MM.1S (cell line): Measurements from ENCODE around the gene PACS2.

Experiments used
- DNase-seq: peaks from one replicate; pipeline ENCODE4 v3.0.0-alpha.2; 2015
- H2AFZ ChIP-seq: fragments of 300-600 bp; sonication (generic); 2 replicates; pipeline ENCODE4 v1.6.0; 2016; ENCODE audit warnings: antibody characterized with exemption, low read length
- H3F3A ChIP-seq: fragments of 300-600 bp; sonication (generic); 2 replicates; pipeline ENCODE4 v1.6.1; 2016; ENCODE audit warnings: mild to moderate bottlenecking, antibody characterized with exemption, low read length, moderate library complexity, mixed read lengths; ENCODE audit not compliant: insufficient read depth
- H3K27ac ChIP-seq: fragments of 300-600 bp; sonication (generic); 2 replicates; pipeline ENCODE4 v1.5.1; 2016; ENCODE audit warnings: mild to moderate bottlenecking, low read length
- H3K27me3 ChIP-seq: fragments of 300-600 bp; sonication (generic); replicated peaks from 2 replicates; pipeline ENCODE4 v1.6.0; 2016; ENCODE audit warnings: low read length; ENCODE audit not compliant: insufficient read depth
- H3K36me3 ChIP-seq: fragments of 300-600 bp; sonication (generic); replicated peaks from 2 replicates; pipeline ENCODE4 v1.6.1; 2016; ENCODE audit warnings: mild to moderate bottlenecking, low read length, mixed read lengths; ENCODE audit not compliant: insufficient read depth
- H3K4me1 ChIP-seq: fragments of 300-600 bp; sonication (generic); 2 replicates; pipeline ENCODE4 v1.6.1; 2016; ENCODE audit warnings: low read length, mixed read lengths
- H3K4me2 ChIP-seq: fragments of 300-600 bp; sonication (generic); 2 replicates; pipeline ENCODE4 v1.6.0; 2016; ENCODE audit warnings: low read depth, low read length
- H3K4me3 ChIP-seq: fragments of 300-600 bp; sonication (generic); 2 replicates; pipeline ENCODE4 v1.5.1; 2016; ENCODE audit warnings: low read length, mixed read lengths
- H3K79me2 ChIP-seq: fragments of 300-600 bp; sonication (generic); 2 replicates; pipeline ENCODE4 v1.6.1; 2016; ENCODE audit warnings: mixed run types, low read length, mixed read lengths
- H3K9ac ChIP-seq: fragments of 300-600 bp; sonication (generic); 2 replicates; pipeline ENCODE4 v1.6.1; 2016; ENCODE audit warnings: low read length, mixed read lengths
- H3K9me2 ChIP-seq: fragments of 300-600 bp; sonication (generic); replicated peaks from 2 replicates; pipeline ENCODE4 v1.6.1; 2016; ENCODE audit warnings: mild to moderate bottlenecking, low read length, mixed read lengths; ENCODE audit not compliant: insufficient read depth
- H3K9me3 ChIP-seq: fragments of 300-600 bp; sonication (generic); replicated peaks from 2 replicates; pipeline ENCODE4 v1.6.1; 2016; ENCODE audit warnings: mild to moderate bottlenecking, low read length, mixed read lengths; ENCODE audit not compliant: insufficient read depth
- H4K20me1 ChIP-seq: fragments of 300-600 bp; sonication (generic); 2 replicates; pipeline ENCODE4 v1.6.1; 2016; ENCODE audit warnings: mild to moderate bottlenecking, low read length, moderate library complexity, mixed read lengths; ENCODE audit not compliant: insufficient read depth
- EZH2 ChIP-seq: fragments of 300-600 bp; sonication (generic); optimal IDR thresholded peaks from 2 replicates; pipeline ENCODE3; 2017; ENCODE audit warnings: low read depth, mild to moderate bottlenecking, antibody characterized with exemption, low read length, mixed read lengths
- EZH2phosphoT487 ChIP-seq: fragments of 300-600 bp; sonication (generic); IDR thresholded peaks from 2 replicates; pipeline ENCODE4 v1.6.1; 2018; ENCODE audit warnings: antibody characterized with exemption, low read length
- TF ChIP-seq, protein P1 (sequence below): fragments of 300-600 bp; sonication (generic); IDR thresholded peaks from 2 replicates; pipeline ENCODE4 v1.5.1; 2016; ENCODE audit warnings: antibody characterized with exemption, low read length, mixed read lengths

The PACS2 gene

DNA sequence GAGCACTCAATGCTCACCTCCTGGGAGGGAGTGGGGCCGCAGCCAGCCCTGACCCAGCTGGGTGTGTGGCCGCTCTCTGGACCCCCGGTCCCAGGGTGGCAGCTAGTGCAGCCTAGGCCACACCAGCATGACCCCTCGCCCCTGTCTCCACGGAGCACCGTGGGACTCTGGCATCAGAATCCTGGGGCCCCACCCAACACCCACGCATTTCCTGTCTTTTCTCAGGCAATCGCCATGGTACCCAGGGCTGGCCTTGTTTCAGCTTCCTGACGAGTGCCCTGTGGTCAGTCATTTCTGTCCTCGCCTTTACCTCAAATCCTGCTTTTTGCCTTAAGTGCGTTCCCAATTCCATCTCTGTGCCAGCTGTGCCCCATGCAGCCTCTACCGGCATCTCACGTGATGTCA, 15.9 kb downstream of the PACS2 start:
- Histone ChIP-seq H3K9me3 (no peaks in the 10 kb centered on the region), H3K4me1 (no peaks in the 10 kb centered on the region), H3K4me3 (no peak overlapping the region), H3K9me2 (no peaks in the 10 kb centered on the region), H4K20me1 (no peaks in the 10 kb centered on the region), H3K4me2 (no peak overlapping the region), H3K27ac (no peak overlapping the region), H2AFZ (no peak overlapping the region), H3K36me3 (no peaks in the 10 kb centered on the region), H3K27me3 (no peaks in the 10 kb centered on the region), H3F3A (no peaks in the 10 kb centered on the region), H3K79me2 (no peaks in the 10 kb centered on the region), H3K9ac (no peak overlapping the region)
- DNase-seq: no peak
- TF ChIP-seq, protein P1, sequence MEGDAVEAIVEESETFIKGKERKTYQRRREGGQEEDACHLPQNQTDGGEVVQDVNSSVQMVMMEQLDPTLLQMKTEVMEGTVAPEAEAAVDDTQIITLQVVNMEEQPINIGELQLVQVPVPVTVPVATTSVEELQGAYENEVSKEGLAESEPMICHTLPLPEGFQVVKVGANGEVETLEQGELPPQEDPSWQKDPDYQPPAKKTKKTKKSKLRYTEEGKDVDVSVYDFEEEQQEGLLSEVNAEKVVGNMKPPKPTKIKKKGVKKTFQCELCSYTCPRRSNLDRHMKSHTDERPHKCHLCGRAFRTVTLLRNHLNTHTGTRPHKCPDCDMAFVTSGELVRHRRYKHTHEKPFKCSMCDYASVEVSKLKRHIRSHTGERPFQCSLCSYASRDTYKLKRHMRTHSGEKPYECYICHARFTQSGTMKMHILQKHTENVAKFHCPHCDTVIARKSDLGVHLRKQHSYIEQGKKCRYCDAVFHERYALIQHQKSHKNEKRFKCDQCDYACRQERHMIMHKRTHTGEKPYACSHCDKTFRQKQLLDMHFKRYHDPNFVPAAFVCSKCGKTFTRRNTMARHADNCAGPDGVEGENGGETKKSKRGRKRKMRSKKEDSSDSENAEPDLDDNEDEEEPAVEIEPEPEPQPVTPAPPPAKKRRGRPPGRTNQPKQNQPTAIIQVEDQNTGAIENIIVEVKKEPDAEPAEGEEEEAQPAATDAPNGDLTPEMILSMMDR: no peak
- no peak for TF ChIP-seq EZH2phosphoT487
- no peak for TF ChIP-seq EZH2

GRCh38 chr14:105331575-105332349, 17.2 kb downstream of the PACS2 start:
- DNase-seq: no peak
- Histone ChIP-seq H3K9me3 (no peaks in the 10 kb centered on the region), H4K20me1 (no peaks in the 10 kb centered on the region), H3K9me2 (no peaks in the 10 kb centered on the region), H3K27me3 (no peaks in the 10 kb centered on the region), H3K36me3 (no peaks in the 10 kb centered on the region), H2AFZ (no peak overlapping the region), H3F3A (no peaks in the 10 kb centered on the region), H3K4me3 (no peak overlapping the region), H3K27ac (no peak overlapping the region), H3K4me1 (no peaks in the 10 kb centered on the region), H3K9ac (no peak overlapping the region), H3K4me2 (no peak overlapping the region), H3K79me2 (no peaks in the 10 kb centered on the region)
- TF ChIP-seq, protein P1: no peak
- TF ChIP-seq EZH2phosphoT487: no peak
- no peak for TF ChIP-seq EZH2

- Histone ChIP-seq H3K9ac (no peak overlapping the region), H3K36me3 (no peaks in the 10 kb centered on the region), H3K9me3 (no peaks in the 10 kb centered on the region), H3K4me3 (no peak overlapping the region), H2AFZ (no peak overlapping the region), H3K4me1 (no peaks in the 10 kb centered on the region), H3F3A (no peaks in the 10 kb centered on the region), H4K20me1 (no peaks in the 10 kb centered on the region), H3K4me2 (no peak overlapping the region), H3K27me3 (no peaks in the 10 kb centered on the region), H3K27ac (no peak overlapping the region), H3K79me2 (no peaks in the 10 kb centered on the region), H3K9me2 (no peaks in the 10 kb centered on the region)
- no peak for DNase-seq
- no peak for TF ChIP-seq EZH2
- TF ChIP-seq, protein P1: no peak
- no peak for TF ChIP-seq EZH2phosphoT487
Observed at GRCh38 chr14:105332350-105332874, 17.9 kb downstream of the PACS2 start.
